ENCODE results near the gene LILRB3.
"Not testable (repeated sequence)": the region's sequence is repeated elsewhere in the genome, so short reads cannot be mapped to it uniquely, and the experiment has no call there.

The LILRB3 gene

DNA sequence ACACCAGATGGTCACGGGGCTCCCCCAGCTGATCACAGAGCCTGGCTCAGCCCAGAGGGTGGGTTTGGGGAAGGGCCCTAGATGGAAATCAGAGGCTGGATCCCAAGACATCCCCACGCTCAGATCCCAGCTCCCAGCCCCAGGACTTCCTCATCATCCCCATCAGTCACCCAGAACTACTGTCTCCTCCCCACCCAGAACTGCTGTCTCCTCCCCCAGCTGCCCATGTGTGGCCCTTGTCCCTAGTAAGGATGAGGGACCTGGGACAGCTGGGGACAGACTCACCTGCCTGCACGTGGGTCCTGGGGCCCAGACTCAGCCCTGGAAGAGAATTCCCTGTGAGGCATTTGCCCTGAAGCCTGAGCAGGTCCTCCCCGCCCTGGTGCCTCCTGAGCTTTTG lies 19.4 kb upstream of the LILRB3 start:
- not testable (repeated sequence) for DNase-seq

DNA sequence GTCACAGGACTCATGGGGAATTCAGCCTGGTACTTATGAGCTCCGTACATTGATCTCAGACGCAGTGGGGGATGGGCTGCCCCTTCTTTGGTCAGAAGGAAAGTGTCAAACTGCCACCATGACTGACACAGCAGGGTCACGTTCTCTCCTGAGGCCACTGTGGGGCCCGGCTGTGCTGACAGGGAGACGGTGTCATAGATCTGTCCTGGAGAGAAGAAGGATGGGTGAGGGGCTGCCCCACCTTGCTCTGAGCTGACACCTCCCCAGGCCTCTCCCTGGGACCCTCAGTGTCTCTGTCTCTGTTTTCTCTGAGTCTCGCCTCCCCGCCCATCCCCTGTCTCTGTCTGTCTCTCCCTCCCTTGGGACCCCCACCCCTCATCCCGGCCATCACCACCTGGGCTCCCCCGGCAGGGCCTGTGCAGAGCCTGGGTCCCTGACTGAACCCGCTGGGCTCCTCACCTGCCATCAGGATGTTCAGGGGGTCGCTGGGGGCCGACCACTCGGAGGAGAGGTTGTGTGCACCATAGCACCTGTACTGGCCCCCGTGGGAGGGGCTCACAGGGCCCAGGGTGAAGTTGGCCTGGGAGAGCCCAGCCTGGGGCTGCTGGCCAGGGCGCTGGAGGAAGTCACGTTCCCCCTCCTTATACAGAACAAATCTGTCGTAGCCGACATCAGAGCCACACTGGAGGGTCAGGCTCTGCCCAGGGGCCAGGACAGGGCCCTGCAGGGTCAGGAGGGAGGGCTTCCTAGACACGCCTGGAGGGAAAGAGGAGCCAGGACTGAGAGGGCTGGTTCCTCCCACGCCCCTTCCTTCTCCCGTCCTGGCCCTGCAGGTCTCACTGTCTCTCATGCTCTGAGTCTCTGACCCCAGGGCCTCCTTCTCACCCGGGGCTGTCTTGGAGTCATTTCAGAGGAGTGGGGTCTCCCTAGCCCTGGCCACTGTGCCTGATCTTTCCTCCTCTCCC lies 17.8 kb upstream of the LILRB3 start:
- DNase-seq = not testable (repeated sequence)

DNA sequence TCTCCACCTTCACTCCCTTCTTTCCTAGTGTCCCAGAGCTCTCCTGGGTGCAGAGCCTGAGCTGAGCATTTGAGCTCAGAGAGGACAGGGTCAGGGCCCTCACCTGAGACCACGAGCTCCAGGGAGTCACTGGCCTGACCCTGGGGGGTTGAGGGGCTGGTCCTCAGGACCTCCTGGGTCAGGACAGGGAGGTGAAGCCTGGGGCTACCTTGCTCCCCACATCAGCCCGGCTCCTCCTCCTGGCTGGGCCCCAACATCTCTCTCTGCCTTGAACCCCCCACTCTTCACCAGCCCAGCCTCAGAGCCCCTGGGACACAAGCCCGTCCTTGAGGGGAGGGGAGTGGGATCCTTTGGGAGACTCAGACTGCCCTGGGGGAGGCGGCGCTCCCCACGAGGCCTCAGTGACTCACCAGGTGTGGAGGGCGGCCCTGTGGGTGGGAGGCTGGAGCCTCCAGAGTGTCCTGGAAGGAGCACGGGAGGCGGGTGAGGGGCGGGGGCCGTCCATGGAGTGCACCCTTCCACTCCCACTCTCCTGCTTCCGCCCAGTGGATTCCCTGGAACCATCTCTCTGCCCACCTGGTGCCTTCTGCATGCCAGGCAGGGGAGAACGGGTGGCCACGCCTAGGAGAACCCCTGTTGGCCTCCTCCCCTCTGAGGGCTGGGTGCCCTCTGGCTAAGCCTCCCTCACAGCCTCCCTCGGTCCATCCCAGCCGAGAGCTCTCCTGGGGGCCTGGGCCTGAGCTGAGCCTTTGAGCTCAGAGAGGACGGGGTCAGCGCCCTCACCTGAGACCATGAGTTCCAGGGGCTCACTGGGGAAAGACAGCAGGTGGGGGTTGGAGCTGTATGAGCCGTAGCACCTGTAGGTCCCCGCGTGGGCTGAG lies 16.9 kb upstream of the LILRB3 start:
- DNase-seq = not testable (repeated sequence)

DNA sequence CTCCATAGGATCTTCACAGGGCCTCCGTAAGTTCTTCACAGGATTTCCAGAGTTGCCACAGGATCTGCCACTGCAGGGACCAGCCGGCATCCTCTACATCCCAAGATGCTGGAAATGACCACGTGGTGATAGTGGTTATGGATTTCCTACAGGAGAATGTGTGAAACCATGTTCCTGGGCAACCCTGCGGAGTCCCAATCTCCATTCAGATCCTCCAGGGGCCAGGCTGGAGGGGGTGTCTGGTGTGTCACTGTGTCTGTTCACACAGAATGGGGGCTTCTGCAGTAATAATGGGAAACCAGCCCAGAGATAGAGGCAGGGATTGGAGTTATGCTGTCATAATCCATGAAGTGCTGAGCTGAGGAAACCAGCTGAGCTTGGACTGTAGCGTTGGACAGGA lies 11.1 kb upstream of the LILRB3 start:
- DNase-seq = no peak

DNA sequence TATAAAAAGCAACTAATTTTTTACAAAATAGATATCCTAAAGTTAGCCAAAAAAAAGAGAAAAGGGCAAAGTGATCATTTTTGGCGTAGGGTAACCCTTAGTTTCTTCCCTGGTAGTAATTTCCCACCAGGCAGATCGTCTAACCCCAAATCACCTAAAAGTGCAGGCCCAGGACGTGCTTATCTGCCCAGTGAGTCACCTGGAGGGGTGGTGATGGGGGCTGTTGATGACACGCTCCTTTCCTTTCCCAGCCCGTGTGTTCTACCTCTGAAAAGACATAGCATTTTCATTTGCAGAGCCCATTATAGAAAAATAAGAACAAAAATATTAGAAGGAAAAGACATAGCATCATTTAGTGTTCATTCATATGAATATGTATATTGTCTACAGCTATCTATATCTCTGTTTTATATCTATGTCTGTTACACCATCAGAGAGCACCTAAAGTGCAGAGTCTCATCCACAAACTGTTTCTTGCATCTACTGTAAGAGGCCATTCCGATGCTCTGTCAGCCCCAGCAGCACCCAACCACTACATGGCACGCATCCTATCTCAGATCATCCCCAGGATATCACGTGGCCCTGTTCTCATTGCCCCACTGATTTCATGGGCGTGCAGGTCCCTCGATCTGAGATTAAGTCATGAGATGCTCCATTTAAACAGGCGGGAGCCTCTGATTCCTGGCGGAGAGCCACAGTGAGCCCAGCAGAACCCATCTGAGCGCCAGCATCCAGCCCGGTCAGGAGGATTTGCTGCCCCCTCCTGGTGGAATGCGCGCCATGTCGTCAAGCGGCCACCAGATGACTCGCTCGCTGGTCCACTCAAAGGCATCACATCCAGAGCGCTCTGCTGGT lies 8.5 kb upstream of the LILRB3 start:
- DNase-seq = peak; percentile 0

DNA sequence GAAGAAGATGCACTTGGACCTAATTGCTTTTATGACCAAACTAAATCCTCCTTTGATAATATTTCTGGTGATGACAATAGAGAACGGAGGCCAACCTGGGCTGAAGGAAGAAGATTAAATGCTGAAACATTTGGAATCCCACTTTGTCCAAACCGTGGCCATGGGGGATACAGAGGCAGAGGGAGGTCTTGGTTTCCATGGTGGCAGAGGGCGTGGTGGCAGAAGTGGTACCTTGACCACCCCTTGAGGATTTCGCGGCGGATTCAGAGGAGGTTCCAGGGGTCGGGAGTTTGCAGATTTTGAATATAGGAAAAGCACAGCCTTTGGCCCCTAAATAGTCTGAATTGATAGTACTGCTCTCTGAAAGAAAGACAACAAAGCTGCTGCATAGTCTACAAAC lies 7.2 kb upstream of the LILRB3 start:
- no peak for DNase-seq

DNA sequence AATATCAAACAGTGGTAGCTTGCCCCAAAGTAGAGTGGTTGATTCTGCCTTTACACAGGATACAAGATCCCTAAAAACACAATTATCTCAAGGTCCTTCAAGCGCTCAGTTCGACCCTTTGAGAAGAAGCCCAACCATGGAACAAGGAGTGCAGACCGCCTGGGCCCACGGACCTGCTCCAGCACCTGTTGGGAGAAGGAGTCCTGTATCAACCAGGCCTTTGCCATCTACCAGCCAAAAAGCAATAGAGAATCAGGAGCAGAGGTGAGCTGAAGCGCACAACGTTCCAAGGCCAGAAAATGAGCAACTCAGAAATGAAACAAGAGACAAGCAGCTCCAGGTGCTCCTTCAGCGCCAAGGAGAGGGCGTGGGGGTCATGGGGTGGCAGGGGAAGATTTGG lies 6.3 kb upstream of the LILRB3 start:
- no peak for DNase-seq

DNA sequence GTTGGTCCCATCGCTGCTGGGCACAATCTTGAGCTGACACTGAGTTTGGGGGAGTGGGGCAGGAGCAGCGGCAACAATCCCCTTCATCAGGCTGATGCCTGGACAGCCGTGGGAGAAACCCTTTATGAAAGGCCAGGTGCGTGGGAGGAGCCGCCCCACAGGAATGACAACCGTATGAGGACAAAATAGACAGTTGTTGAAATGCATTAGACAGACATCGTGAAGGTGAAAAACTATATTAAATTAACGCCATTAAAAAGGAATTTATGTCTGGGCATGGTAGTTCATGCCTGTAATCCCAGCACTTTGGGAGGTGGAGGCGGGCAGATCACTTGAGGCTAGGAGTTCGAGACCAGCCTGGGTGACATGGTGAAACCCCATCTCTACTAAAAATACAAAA lies 1.8 kb upstream of the LILRB3 start:
- not testable (repeated sequence) for DNase-seq

DNA sequence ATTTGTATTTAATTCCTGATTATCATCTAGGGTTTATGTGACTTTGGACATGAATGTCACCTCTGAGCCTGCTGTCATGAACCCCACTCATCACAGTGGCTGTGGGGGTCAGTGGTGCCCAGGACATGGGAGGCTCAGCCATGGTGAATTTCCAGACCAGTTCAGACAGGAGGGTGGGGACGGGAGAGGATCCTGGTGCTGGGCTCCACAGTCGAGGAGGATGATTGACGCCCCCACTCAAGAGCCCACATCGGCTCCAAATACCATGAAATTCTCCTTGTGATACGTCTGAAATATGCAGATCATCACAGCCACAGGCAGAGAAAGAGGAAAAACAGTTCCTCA lies 1.1 kb upstream of the LILRB3 start:
- DNase-seq = not testable (repeated sequence)

DNA sequence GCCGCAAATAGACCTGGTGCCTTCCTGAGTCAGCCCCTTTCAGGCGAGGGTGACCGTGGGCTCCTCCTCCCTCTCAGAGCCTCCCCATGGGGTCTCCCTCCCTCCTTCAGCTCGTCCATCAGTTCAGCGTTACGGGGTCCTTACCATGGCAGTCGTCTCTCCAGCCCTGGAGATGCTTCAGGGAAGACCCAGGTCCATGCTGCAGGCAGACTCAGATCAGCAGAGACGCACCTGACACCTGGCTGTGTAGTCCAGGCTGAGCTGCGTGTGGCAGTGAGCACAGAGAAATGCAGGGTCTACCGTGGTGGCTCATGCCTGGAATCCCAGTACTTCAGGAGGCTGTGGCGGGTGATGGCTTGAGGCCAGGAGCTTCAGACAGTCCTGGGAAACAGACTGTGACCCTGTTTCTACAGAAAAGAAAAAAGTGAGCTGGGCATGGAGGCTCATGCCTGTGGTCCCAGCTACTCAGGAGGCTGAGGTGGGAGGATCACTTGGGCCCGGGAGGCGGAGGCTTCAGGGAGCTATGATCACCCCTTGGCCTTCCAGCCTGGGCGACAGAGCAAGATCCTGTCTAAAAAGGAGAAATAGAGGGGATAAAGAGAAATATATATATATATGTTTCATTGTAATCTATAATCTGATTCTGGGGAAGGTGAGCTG lies 600 bp upstream of the LILRB3 start:
- not testable (repeated sequence) for DNase-seq

DNA sequence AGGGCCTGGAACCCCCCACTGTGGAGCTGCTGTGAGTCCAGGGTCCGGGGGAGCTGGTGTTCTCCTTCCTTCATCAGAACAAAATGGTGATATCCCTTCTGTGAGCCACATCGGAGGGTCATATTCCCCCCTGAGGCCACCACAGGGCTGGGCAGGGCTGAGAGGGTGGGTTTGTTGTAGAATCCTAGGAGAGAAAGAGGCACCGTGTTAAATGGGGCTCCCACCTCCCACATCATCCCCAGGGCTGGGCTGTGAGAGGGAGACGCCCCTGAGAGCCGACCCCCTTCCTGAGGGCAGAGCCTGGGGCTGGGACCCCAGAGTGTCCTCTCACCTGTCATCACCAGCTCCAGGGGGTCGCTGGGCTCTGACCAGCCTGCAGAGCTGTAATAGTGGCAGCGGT lies 860 bp downstream of the LILRB3 start:
- not testable (repeated sequence) for DNase-seq

DNA sequence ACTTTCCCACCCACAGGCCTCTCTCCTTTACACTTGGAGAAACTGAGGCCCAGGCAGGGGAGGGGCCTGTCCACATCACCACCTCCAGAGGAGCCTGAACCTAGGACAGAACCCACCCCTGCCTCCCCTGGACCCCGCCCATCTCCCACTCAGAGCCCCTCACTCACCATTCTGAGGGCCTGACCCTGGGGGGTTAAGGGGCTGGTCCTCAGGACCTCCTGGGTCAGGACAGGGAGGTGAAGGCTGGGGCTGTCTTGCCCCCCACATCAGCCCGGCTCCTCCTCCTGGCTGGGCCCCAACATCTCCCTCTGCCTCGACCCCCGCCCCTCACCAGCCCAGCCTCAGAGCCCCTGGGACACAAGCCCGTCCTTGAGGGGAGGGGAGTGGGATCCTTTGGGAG lies 3.1 kb downstream of the LILRB3 start:
- not testable (repeated sequence) for DNase-seq

DNA sequence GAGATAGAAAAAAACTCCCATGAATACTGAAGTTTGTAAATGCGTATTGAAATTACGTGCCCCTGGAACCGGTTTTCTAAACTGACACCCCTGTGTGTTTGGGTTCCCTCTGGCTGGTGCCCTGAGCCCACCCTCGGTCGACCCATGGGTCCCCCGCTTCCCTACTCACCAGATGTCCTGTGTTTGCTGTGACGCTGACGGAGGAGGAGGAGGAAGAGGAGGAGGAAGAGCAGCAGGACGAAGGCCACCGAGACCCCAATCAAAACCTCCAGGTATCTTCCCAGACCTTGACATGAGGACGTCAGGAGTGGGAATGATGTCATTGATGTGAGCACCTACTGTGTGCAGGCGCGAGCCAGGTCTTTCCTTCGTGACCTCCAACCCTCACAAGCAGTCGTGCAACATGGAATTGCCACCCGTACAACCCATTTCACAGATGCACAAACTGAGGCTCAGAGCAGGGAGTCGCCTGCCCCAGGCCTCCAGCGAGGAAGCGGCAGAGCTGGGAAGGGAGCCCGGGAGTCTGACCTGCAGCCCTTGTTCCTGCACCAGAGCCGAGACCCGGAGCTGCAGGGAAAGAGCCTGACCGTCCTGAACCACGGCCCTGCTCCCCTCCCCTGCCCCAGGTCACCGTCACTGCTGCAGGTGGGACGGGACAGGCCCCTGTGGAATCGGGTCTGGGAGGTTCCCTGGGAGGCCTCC lies 3.7 kb downstream of the LILRB3 start:
- DNase-seq = no peak

DNA sequence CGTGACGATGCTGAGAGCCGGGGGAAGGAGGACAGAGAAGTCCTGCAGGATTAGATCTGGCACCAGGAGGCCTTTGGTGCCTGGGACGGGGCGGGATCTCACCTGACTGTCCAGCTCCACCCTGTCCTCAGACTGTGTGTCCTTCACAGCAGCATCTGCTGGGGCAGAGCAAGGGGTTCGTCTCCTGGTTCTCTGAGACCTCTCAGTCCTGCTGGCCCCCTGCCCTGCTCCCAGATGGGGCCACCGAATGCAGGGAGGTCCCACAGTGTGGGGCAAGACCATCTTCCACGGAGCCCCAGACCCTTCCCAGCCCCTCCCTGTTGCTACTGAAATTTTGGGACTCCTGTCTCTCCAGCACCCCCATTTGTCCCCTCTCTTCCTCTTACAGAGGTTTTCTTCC lies 4.5 kb downstream of the LILRB3 start:
- no peak for DNase-seq

DNA sequence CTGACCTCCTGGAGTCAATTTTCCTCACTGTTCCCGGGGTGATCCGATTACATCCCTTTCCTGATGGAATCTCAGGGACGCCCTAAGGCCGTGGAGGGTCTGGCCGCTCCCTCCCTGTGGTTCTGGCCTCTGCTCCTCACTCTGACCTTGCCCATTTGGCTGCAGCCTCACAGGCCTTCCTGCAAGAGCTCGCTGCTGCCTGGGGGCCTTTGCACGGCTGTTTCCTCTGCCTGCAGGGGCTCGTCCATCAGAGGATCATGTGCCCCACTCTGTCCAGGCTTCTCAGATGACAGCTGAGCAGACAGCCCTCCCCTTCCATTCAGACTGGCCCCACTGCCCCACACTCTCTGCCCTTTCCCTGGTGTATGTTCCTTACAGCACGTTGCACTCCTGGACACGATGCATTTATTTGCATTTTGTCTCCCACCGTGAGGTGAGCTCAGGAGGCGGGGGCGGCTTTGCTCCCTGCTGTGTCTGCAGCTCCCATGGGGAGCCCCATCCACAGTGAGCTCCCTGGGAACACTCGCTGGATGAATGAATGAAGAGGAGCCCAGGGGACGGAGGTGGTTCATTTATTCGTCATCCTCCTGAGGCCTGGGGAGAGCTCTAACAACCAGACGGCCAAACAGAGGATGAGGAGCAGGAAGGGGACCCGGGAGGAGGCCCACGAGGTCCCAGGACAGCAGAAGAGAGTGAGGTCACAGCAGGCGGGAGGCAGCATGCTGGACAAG lies 5.1 kb downstream of the LILRB3 start:
- DNase-seq = not testable (repeated sequence)

DNA sequence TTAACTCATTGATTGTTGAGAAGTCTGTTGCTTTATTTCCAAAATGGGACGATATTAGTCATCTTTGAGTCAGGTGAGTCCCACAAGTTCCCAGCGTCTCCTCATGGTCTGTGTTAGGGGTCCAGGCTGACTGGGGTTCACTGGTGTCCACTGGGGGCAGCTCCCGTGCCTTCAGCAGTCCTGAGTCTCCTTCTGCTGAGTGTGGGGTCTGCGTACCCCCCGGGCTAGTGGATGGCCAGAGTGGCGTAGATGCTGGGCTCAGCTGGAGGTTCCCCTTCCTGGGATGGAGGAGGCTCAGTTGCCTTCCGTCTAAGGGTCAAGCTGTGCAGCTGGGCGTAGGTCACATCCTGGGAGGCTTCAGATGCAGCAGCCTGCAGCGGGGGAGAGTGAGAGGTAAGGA lies 5.9 kb downstream of the LILRB3 start:
- DNase-seq = no peak

DNA sequence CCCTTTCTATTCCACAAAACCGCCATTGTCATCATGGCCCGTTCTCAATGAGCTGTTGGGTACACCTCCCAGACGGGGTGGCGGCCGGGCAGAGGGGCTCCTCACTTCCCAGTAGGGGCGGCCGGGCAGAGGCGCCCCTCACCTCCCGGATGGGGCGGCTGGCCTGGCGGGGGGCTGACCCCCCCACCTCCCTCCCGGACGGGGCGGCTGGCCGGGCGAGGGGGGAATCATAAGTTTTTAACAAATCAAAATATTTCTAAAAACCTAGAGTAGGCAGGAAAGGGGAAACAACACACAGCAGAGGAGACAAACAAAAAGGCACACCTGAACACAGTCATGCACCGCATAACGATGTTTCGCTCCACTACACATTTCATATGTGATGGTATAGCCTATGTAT lies 8.1 kb downstream of the LILRB3 start:
- not testable (repeated sequence) for DNase-seq

DNA sequence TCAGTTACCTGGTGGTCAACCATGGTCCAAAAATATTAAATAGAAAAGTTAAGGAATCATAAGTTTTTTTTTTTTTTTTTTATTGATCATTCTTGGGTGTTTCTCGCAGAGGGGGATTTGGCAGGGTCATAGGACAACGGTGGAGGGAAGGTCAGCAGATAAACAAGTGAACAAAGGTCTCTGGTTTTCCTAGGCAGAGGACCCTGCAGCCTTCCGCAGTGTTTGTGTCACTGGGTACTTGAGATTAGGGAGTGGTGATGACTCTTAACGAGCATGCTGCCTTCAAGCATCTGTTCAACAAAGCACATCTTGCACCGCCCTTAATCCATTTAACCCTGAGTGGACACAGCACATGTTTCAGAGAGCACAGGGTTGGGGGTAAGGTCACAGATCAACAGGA lies 8.6 kb downstream of the LILRB3 start:
- not testable (repeated sequence) for DNase-seq

DNA sequence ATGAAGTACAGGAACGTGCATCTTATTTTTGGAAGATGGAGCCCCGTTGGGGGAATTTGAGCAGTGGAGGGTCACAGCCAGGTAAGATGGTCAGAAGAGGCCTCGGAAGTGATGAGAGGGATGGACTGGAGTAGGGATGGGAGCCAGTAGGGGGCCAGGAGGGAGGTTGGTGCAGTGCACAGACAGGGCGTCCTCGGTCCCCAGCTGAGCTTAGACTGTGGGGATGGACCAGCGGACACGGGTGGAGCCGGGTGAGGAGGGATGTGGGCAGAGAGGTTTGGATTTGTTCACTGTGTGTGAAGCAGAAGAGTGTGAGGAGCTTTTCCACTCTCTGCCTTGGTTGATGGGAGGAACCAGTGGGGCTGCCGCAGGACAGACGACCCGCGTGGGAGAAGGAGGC lies 11.6 kb downstream of the LILRB3 start:
- DNase-seq = no peak

DNA sequence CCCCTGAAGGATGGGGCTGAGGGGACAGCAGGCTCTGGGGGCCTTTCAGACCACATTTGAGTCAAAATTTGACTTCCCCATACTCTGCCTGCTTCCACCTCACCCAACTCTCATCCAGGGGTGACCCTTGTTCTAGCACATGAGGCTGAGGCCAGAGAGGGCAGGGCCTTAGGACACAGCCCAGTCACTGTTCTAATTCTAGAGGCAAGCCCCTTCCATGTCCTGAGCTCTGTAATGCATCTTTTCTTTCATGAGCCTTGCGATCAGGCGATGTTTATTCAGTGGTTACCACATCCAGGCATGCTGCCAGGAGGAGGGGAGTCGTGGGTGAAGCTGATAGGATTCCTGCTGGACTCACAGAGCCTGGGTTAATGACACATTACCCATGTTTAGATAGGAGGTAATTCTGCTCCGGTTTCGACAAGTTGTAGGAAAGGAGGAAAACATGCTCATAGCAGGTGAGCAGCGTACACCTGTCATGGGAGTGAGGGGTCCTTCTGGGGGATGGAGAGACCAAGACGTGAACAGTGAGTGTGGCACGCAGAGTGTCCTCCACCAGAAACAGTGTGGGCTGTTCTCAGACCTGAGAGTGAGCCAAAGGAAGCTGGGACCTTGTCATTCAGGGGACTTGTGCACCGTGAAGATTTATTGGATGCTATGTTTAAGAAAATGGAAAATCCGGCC lies 12.9 kb downstream of the LILRB3 start:
- peak; percentile 38 for DNase-seq

Measured in NCI-H1417 treated with DMSO at 0.1 percent for 48 hours (cell line).